Gastrocnemius medialis (tissue), 4 donors: ENCODE measurements around the gene SLC6A2.

ENCODE experiments used
- CTCF ChIP-seq, 5 experiments: fragments of 450-650 bp in 3 of 5; fragments of 200-600 bp in 2 of 5; sonication (generic) in 2 of 5; IDR thresholded peaks in 4 of 5; conservative IDR thresholded peaks in 1 of 5; 1 replicate in 4 of 5; 2 replicates in 1 of 5; pipeline ENCODE4 v1.5.1; 2016 to 2019; ENCODE audit warnings: antibody characterized with exemption in 5 of 5, mild to moderate bottlenecking in 3 of 5, moderate library complexity in 3 of 5
- POLR2A ChIP-seq, 2 donors: fragments of 450-650 bp; IDR thresholded peaks; one replicate each; pipeline ENCODE4 v1.6.1; 2017; ENCODE audit warnings: antibody characterized with exemption in 2 of 2, mild to moderate bottlenecking in 2 of 2, moderate library complexity in 2 of 2

GRCh38 chr16:55638256-55638655 is 17.5 kb upstream of the SLC6A2 start:
- TF ChIP-seq CTCF (IDR thresholded peaks at IDR 0.05 in 4 of 5, conservative IDR thresholded peaks at IDR 0.05 in 1 of 5) (no peak), POLR2A (IDR thresholded peaks at IDR 0.05) (no peak)
